ENCODE results near the gene CRY1.
A peak's percentile ranks its signal among the peaks of the same experiment; 100 is the strongest.

The CRY1 gene

GRCh38 chr12:106971065-106971464 lies 122.3 kb downstream of the CRY1 start:
- FAIRE-seq, result no peak
- DNase-seq (ENCODE audit: low spot score), result no peak

GRCh38 chr12:106964526-106964925 lies 128.8 kb downstream of the CRY1 start:
- FAIRE-seq, result no peak
- no peak for DNase-seq (ENCODE audit: low spot score)

- DNase-seq (ENCODE audit: low spot score) (no peak), FAIRE-seq (no peak)
These were observed 131.1 kb downstream of the CRY1 start for GRCh38 chr12:106962286-106962685.

GRCh38 chr12:106960443-106960842 lies 132.9 kb downstream of the CRY1 start:
- no peak for FAIRE-seq

GRCh38 chr12:106957583-106957982 lies 135.8 kb downstream of the CRY1 start:
- FAIRE-seq (no peak), DNase-seq (ENCODE audit: low spot score) (no peak)

More at GRCh38 chr12:106960443-106960842, 132.9 kb downstream of the CRY1 start:
- no peak for DNase-seq (ENCODE audit: low spot score)

GRCh38 chr12:106956048-106956578 lies 137.2 kb downstream of the CRY1 start:
- FAIRE-seq (no peak), DNase-seq (ENCODE audit: low spot score) (peak; percentile 53)

GRCh38 chr12:106955377-106956047 lies 137.8 kb downstream of the CRY1 start, which contains the start of gene TMEM263:
Gene TMEM263, plus strand, starts transcription at chr12:106955907. Its CDS starts 11,210 bp downstream, at chr12:106967117.
- DNase-seq (ENCODE audit: low spot score) (peak; percentile 95), FAIRE-seq (peak; percentile 9)

- FAIRE-seq (no peak), DNase-seq (ENCODE audit: low spot score) (peak; percentile 4)
These were observed 138.6 kb downstream of the CRY1 start for GRCh38 chr12:106954462-106955376.

- no peak for DNase-seq (ENCODE audit: low spot score)
- FAIRE-seq, result no peak
These were observed 139.7 kb downstream of the CRY1 start for GRCh38 chr12:106953352-106954250.

GRCh38 chr12:106950591-106950990 lies 142.8 kb downstream of the CRY1 start:
- DNase-seq (ENCODE audit: low spot score) (no peak), FAIRE-seq (no peak)

- DNase-seq (ENCODE audit: low spot score) (no peak), FAIRE-seq (no peak)
These were observed 145.9 kb downstream of the CRY1 start for GRCh38 chr12:106947461-106947860.

GRCh38 chr12:106945261-106945851 lies 148.0 kb downstream of the CRY1 start:
- DNase-seq (ENCODE audit: low spot score) (no peak), FAIRE-seq (no peak)

GRCh38 chr12:106942775-106943174 lies 150.6 kb downstream of the CRY1 start:
- DNase-seq (ENCODE audit: low spot score) (no peak), FAIRE-seq (no peak)

GRCh38 chr12:106941481-106942156 lies 151.7 kb downstream of the CRY1 start:
- no peak for DNase-seq (ENCODE audit: low spot score)

More at GRCh38 chr12:106941481-106942156, 151.7 kb downstream of the CRY1 start:
- no peak for FAIRE-seq

Measured in urothelium cell line (cell line).